Measurements from ENCODE around the gene FOXF2. TPM values are rescaled to one million over a fixed set of nuclear protein-coding genes. Genes with fewer than 3 reads are reported as not detected.

FOXF2 gene
- total RNA-seq, 1 donor from 2014 or later = not detected

DNA sequence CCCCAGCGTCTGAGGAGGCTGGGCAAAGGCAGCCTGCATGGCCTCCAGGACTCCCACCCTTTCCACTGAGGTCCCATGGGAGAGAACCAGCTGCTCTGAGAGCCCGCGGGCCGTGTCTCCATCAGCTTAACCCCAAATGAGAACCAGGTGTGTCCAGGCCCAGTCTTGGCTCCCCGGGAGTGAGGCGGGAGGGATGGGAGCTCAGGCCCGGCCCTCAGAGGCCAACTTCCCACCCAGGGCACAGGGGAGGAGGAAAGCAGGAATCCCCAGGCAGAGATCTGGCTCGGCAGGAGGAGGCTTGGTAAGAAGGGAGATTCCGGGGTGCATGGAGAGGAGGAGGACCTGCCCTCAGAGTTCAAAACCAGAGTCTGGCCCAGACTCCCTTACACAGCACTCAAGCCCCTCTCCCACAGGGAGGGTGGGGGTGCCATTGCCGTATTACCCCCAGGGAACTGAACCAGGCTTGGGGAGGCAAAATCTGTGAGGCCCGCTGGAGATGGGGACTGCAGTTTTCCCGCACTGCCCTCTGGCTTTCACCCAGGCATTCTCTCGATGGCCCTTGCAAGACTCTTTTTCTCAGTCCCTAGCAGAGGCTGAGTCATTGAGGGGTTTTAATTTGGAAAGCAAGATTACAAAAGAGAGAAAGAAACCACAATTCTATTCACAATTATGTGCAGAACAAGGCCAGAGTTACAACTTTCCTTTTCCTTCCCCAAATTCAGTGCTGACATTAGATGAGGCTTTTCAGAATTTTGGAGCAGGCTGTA is 17.1 kb downstream of the FOXF2 start:
- Mint-ChIP-seq H3K9me3 (ENCODE audit: unreplicated experiment) (no peaks in the 10 kb centered on the region), H3K36me3 (ENCODE audit: low read depth, unreplicated experiment) (no peaks in the 10 kb centered on the region), H3K4me1 (ENCODE audit: unreplicated experiment) (peaks cover 7% of the 10 kb centered on the region), H3K27me3 (ENCODE audit: unreplicated experiment) (peaks cover 3% of the 10 kb centered on the region), H3K4me3 (ENCODE audit: unreplicated experiment) (no peak overlapping the region), H3K27ac (ENCODE audit: unreplicated experiment) (no peak overlapping the region)
- TF ChIP-seq, protein P1, sequence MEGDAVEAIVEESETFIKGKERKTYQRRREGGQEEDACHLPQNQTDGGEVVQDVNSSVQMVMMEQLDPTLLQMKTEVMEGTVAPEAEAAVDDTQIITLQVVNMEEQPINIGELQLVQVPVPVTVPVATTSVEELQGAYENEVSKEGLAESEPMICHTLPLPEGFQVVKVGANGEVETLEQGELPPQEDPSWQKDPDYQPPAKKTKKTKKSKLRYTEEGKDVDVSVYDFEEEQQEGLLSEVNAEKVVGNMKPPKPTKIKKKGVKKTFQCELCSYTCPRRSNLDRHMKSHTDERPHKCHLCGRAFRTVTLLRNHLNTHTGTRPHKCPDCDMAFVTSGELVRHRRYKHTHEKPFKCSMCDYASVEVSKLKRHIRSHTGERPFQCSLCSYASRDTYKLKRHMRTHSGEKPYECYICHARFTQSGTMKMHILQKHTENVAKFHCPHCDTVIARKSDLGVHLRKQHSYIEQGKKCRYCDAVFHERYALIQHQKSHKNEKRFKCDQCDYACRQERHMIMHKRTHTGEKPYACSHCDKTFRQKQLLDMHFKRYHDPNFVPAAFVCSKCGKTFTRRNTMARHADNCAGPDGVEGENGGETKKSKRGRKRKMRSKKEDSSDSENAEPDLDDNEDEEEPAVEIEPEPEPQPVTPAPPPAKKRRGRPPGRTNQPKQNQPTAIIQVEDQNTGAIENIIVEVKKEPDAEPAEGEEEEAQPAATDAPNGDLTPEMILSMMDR (IDR thresholded peaks at IDR 0.05; ENCODE audit: unreplicated experiment) = no peak
- no peak for DNase-seq (ENCODE audit: low spot score)

DNA sequence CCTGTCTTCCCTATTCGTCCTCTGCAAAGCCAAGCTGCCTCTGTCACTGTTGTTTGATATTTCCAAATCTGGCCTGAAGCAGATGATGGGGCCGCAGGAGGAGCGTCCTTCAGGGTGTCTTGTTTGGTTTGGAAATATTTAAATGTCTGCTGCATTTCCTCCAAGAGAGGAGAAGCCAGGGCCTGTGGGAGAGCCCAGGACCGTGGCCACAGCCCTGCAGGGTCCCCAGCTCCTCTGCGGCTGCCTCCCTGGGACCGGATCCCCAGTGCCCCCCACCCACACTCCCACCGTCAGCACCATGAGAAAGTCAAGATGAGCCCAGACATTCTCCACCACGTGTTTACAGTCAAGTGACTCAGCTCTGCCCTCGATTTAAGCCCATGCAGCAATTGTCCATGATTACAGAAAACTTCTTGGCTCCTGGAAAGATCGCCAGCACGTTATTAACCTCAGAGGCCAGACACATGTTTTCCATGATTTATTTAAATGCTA is 18.2 kb downstream of the FOXF2 start:
- Mint-ChIP-seq H3K27me3 (ENCODE audit: unreplicated experiment) (peaks cover 4% of the 10 kb centered on the region), H3K4me1 (ENCODE audit: unreplicated experiment) (peaks cover 7% of the 10 kb centered on the region), H3K9me3 (ENCODE audit: unreplicated experiment) (no peaks in the 10 kb centered on the region), H3K36me3 (ENCODE audit: low read depth, unreplicated experiment) (no peaks in the 10 kb centered on the region), H3K4me3 (ENCODE audit: unreplicated experiment) (no peak overlapping the region), H3K27ac (ENCODE audit: unreplicated experiment) (no peak overlapping the region)
- TF ChIP-seq, protein P1 (IDR thresholded peaks at IDR 0.05; ENCODE audit: unreplicated experiment) = no peak
- no peak for DNase-seq (ENCODE audit: low spot score)

DNA sequence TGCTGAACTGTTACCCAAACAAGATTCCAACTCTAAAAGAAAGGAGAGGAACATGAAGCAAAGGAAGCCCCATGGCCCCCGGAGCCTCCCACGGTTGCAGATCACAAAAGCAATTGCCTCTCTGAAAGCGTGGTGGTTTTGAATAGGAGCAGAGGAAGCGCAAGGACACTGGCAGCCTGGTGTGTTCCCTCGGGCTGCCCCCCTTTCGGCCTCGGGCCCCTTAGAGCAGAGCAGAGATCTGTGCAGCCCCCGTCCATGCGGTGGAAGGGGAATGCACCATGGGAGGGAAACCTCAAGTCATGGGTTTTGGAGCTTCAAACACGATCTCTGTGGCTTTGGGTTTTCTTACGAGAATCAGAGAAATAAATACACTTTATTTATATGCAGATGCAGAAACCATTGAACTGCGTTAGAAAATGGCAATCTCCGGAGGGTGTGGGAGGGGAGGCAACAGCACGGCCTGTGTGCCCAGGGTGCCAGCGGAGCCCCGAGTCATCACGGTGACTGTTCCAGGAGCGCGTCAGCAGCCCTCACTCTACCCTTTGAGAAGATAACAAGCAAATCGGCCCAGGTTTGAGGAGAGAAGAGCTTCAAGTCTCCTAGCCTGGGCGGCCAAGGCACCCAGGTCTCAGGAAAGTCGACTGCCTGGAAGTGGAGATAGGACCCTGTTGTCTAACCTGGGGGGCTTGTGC is 20.5 kb downstream of the FOXF2 start:
- TF ChIP-seq, protein P1 (IDR thresholded peaks at IDR 0.05; ENCODE audit: unreplicated experiment) = no peak
- Mint-ChIP-seq H3K27me3 (ENCODE audit: unreplicated experiment) (peaks cover 4% of the 10 kb centered on the region), H3K36me3 (ENCODE audit: low read depth, unreplicated experiment) (no peaks in the 10 kb centered on the region), H3K9me3 (ENCODE audit: unreplicated experiment) (no peaks in the 10 kb centered on the region), H3K4me3 (ENCODE audit: unreplicated experiment) (no peak overlapping the region), H3K27ac (ENCODE audit: unreplicated experiment) (no peak overlapping the region), H3K4me1 (ENCODE audit: unreplicated experiment) (peaks cover 11% of the 10 kb centered on the region)
- no peak for DNase-seq (ENCODE audit: low spot score)

DNA sequence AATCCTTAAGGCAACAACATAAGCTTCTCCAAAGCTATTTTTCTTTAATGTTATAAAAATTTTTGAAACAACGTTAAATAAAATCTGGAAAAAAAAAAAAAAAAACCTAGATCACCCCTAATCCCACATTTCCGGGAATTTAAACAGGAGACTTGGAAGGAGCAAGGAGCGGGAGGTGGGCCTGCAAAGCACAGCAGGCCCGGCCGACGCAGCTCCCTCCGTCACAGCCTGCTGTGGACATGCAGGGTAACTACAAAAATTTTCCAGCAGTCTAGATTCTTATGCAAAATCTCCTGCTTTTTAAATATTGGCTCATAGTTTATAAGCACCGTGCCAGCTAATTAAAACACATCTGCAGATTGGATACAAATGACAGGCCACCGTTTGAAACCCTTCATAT is 23.5 kb downstream of the FOXF2 start:
- Mint-ChIP-seq H3K9me3 (ENCODE audit: unreplicated experiment) (no peaks in the 10 kb centered on the region), H3K27me3 (ENCODE audit: unreplicated experiment) (peaks cover 7% of the 10 kb centered on the region), H3K4me1 (ENCODE audit: unreplicated experiment) (peaks cover 12% of the 10 kb centered on the region), H3K36me3 (ENCODE audit: low read depth, unreplicated experiment) (no peaks in the 10 kb centered on the region), H3K27ac (ENCODE audit: unreplicated experiment) (no peak overlapping the region), H3K4me3 (ENCODE audit: unreplicated experiment) (no peak overlapping the region)
- TF ChIP-seq, protein P1 (IDR thresholded peaks at IDR 0.05; ENCODE audit: unreplicated experiment) = no peak
- no peak for DNase-seq (ENCODE audit: low spot score)

Measured in endothelial cell (in vitro differentiated cells).